HepG2 (cell line): ENCODE results near the gene DPT. TPM values are rescaled to one million over a fixed set of nuclear protein-coding genes. Genes with fewer than 3 reads are reported as not detected.

ENCODE experiments used
- ATAC-seq: fragments of 200-7000 bp; cut with Tn5 transposase; 3 replicates; pipeline ENCODE4 v1.9.1; 2020; ENCODE audit warnings: mild to moderate bottlenecking, moderate library complexity
- BruUV-seq: library from RNA; stranded (reverse); fragments of 400-500 nt; replicated peaks from 2 replicates; lab custom pipeline; 2021; lab: Mats Ljungman, UMichigan
- CTCF ChIA-PET: fragments of 300-600 bp; formaldehyde crosslinking; extraction: SDS; loops from one replicate; lab custom pipeline; 2021; ENCODE audit warnings: low total read pairs, inconsistent platforms, low intra/inter-chr PET ratio; lab: Yijun Ruan, JAX
- POLR2A ChIA-PET: fragments of 350-600 bp; sonication (Branson Sonifier 250); formaldehyde crosslinking; loops from one replicate; lab custom pipeline; 2020; ENCODE audit warnings: antibody characterized with exemption, inconsistent platforms; lab: Yijun Ruan, JAX
- DNase-seq: peaks from one replicate; pipeline ENCODE4 v3.0.0-alpha.2; 2015; ENCODE audit warnings: low spot score
- FAIRE-seq: peaks from 3 replicates; lab custom pipeline; 2011; peaks lifted over from hg19 to GRCh38; lab: Jason Lieb, UNC
- H2AFZ ChIP-seq: one replicate; pipeline ENCODE4 v1.6.1; 2011; ENCODE audit warnings: low read length, inconsistent platforms
- H3K27ac ChIP-seq: fragments of 300-600 bp; 3 replicates; pipeline ENCODE4 v1.8.0; 2011; ENCODE audit warnings: mixed run types, mild to moderate bottlenecking, mixed read lengths, low read length, inconsistent platforms; ENCODE audit not compliant: insufficient read depth; ENCODE audit errors: extremely low read length
- H3K27me3 ChIP-seq, 2 experiments: fragments of 200-600 bp in 1 of 2; 2 replicates in 1 of 2; 3 replicates in 1 of 2; pipeline versions ENCODE4 v1.6.0 to v1.8.0; 2011; ENCODE audit warnings: low read length in 2 of 2, mild to moderate bottlenecking in 2 of 2, moderate library complexity in 2 of 2, inconsistent platforms in 1 of 2; ENCODE audit not compliant: insufficient read depth in 2 of 2, control insufficient read depth in 1 of 2
- H3K36me3 ChIP-seq, 2 experiments: fragments of 200-600 bp in 1 of 2; replicated peaks in 1 of 2; 2 replicates in 1 of 2; 3 replicates in 1 of 2; pipeline versions ENCODE4 v1.5.1 to v1.8.0; 2011; ENCODE audit warnings: low read length in 2 of 2, inconsistent platforms in 1 of 2; ENCODE audit not compliant: insufficient read depth in 2 of 2, control insufficient read depth in 1 of 2
- H3K4me1 ChIP-seq: 2 replicates; pipeline ENCODE4 v1.5.1; 2012; ENCODE audit warnings: low read length, inconsistent platforms; ENCODE audit not compliant: insufficient read depth
- H3K4me2 ChIP-seq: 2 replicates; pipeline ENCODE4 v1.6.0; 2011; ENCODE audit warnings: low read depth, low read length, inconsistent platforms
- H3K4me3 ChIP-seq, 3 experiments: fragments of 200-600 bp in 1 of 3; sonication (generic), shearing (Covaris generic) in 1 of 3; replicated peaks in 1 of 3; 2 replicates each; pipeline ENCODE4 v1.5.1; 2011 to 2016; ENCODE audit warnings: low read length in 3 of 3, inconsistent platforms in 2 of 3, low read depth in 2 of 3, mild to moderate bottlenecking in 2 of 3, control low read depth in 1 of 3, mixed read lengths in 1 of 3; ENCODE audit not compliant: insufficient read depth in 1 of 3
- H3K79me2 ChIP-seq: one replicate; pipeline ENCODE4 v1.6.1; 2011; ENCODE audit warnings: low read length, inconsistent platforms; ENCODE audit not compliant: insufficient read depth
- H3K9ac ChIP-seq: 2 replicates; pipeline ENCODE4 v1.6.0; 2011; ENCODE audit warnings: mild to moderate bottlenecking, low read depth, low read length, inconsistent platforms; ENCODE audit not compliant: insufficient read depth
- H3K9me3 ChIP-seq: 2 replicates; pipeline ENCODE4 v1.5.1; 2012; ENCODE audit warnings: mild to moderate bottlenecking, low read length
- H4K20me1 ChIP-seq: 2 replicates; pipeline ENCODE4 v1.6.0; 2011; ENCODE audit warnings: inconsistent platforms, mild to moderate bottlenecking, low read length, moderate library complexity; ENCODE audit not compliant: insufficient read depth
- ADNP ChIP-seq: sonication (generic); formaldehyde crosslinking; IDR thresholded peaks from 2 replicates; pipeline ENCODE4 v1.4.0; 2020; ENCODE audit warnings: missing genetic modification reagents
- DBP ChIP-seq: sonication (generic); formaldehyde crosslinking; IDR thresholded peaks from 2 replicates; pipeline ENCODE4 v1.4.0; 2020; ENCODE audit warnings: missing genetic modification reagents; ENCODE audit errors: not compliant biosample characterization
- EHMT2 ChIP-seq: fragments of 200-600 bp; sonication (generic); IDR thresholded peaks from 2 replicates; pipeline ENCODE4 v1.7.0; 2017; ENCODE audit warnings: antibody characterized with exemption, low read depth, low read length, borderline replicate concordance
- ELF1 ChIP-seq: sonication (generic); formaldehyde crosslinking; IDR thresholded peaks from 2 replicates; pipeline ENCODE4 v1.4.0; 2020; ENCODE audit warnings: missing genetic modification reagents
- KIAA2018 ChIP-seq: sonication (generic); formaldehyde crosslinking; IDR thresholded peaks from 2 replicates; pipeline ENCODE4 v1.5.0; 2020; ENCODE audit warnings: mild to moderate bottlenecking, missing genetic modification reagents, borderline replicate concordance
- SNRNP70 ChIP-seq: fragments of 200-400 bp; formaldehyde crosslinking; IDR thresholded peaks from 2 replicates; pipeline ENCODE4 v1.6.1; 2017; ENCODE audit warnings: mild to moderate bottlenecking, low read depth, low read length, moderate library complexity
- SYNCRIP ChIP-seq: fragments of 200-400 bp; formaldehyde crosslinking; IDR thresholded peaks from 2 replicates; pipeline ENCODE4 v1.6.1; 2018; ENCODE audit warnings: mild to moderate bottlenecking, low read depth, low read length; ENCODE audit not compliant: insufficient read depth
- TCF7 ChIP-seq: sonication (generic); IDR thresholded peaks from 2 replicates; pipeline ENCODE4 v1.6.1; 2016; ENCODE audit warnings: antibody characterized with exemption, low read depth
- ZNF280D ChIP-seq: sonication (generic); formaldehyde crosslinking; IDR thresholded peaks from 2 replicates; pipeline ENCODE4 v1.5.1; 2020; ENCODE audit warnings: mild to moderate bottlenecking, missing genetic modification reagents
- ZNF343 ChIP-seq: sonication (generic); formaldehyde crosslinking; IDR thresholded peaks from 2 replicates; pipeline ENCODE4 v1.4.0; 2020; ENCODE audit warnings: mild to moderate bottlenecking, missing genetic modification reagents
- ZNF501 ChIP-seq: sonication (generic); formaldehyde crosslinking; IDR thresholded peaks from 2 replicates; pipeline ENCODE4 v1.5.1; 2020; ENCODE audit warnings: mild to moderate bottlenecking, moderate library complexity, missing genetic modification reagents
- ZNF562 ChIP-seq: sonication (generic); formaldehyde crosslinking; IDR thresholded peaks from 2 replicates; pipeline ENCODE4 v1.8.0; 2022; ENCODE audit warnings: missing genetic modification reagents, borderline replicate concordance
- WGBS: methylation state at CpG from one replicate; pipeline ENCODE4 v1.1.6; 2017; ENCODE audit warnings: low lambda C conversion rate; 5-methylcytosine and 5-hydroxymethylcytosine counted together
- in situ Hi-C: cut with HindIII; loops from 2 replicates; pipeline ENCODE4 v1.10.0; 2017; ENCODE audit warnings: low pct_unique_long_range_greater_than_20kb; ENCODE audit not compliant: extremely low pct_ligation_motif_present
- intact Hi-C: fragments of 100-400 bp; cut with micrococcal nuclease; formaldehyde crosslinking; loops from one replicate; pipeline ENCODE4 v1.10.0; 2022; ENCODE audit not compliant: unreplicated experiment
- polyA plus RNA-seq, 8 experiments: library from polyadenylated mRNA; depleted of rRNA in 3 of 8; stranded (reverse) in 7 of 8; unstranded in 1 of 8; fragments of >200 nt; fragmentation: Illumina TruSeq in 4 of 8; extraction: Trizol in 4 of 8; gene quantifications; 2 replicates each; pipeline versions ENCODE4 v1.2.1 to v1.2.3, GENCODE V29; 2011 to 2016; ENCODE audit warnings: low read depth in 4 of 8, missing spikeins in 1 of 8, mixed read lengths in 1 of 8; ENCODE audit not compliant: insufficient read depth in 1 of 8
- total RNA-seq, 5 experiments: library from RNA; depleted of rRNA; stranded (reverse); fragments of >200 nt; fragmentation: Illumina TruSeq; extraction: Trizol; gene quantifications; 2 replicates each; pipeline ENCODE4 v1.2.3, GENCODE V29; 2016; ENCODE audit warnings: low read depth in 1 of 5

The DPT gene
- total and polyA plus RNA-seq, 2 of the 13 experiments (the other 11 are each of a cell fraction or from before 2014, with no cell fraction given) = 0.04 TPM; not detected in 1

GRCh38 chr1:168725060-168725459 lies 3.9 kb downstream of the DPT start:
- intact Hi-C loops (no loop called here), in situ Hi-C loops (loop anchor here (10.0 kb wide), 1 partner anchor 60 kb away; no protein-coding TSS in a partner anchor)
- no peak for ATAC-seq
- ChIA-PET CTCF (no interaction called here), POLR2A (no interaction called here)
- FAIRE-seq = no peak
- peaks cover 14% of the 10 kb centered on the region for H3K4me1 ChIP-seq
- peaks cover 0 to 27% of the 10 kb centered on the region in 2 experiments; a peak in 3 of 5 replicates for H3K27me3 ChIP-seq
- no peaks in the 10 kb centered on the region for H4K20me1 ChIP-seq
- 51% methylated on average over 2 of the region's 2 CpGs for WGBS
- DNase-seq = no peak
- H3K4me2 ChIP-seq = no peak overlapping the region
- H2AFZ ChIP-seq = no peak overlapping the region
- BruUV-seq = no TSS peak
- H3K4me3 ChIP-seq = no peak overlapping the region
- no peaks in the 10 kb centered on the region for H3K9me3 ChIP-seq
- no peak overlapping the region for H3K9ac ChIP-seq
- no peaks in the 10 kb centered on the region for H3K36me3 ChIP-seq
- no peaks in the 10 kb centered on the region for H3K79me2 ChIP-seq
- no peak overlapping the region for H3K27ac ChIP-seq
- TF ChIP-seq ELF1 (CRISPR knock-in tag) (no peak), EHMT2 (no peak), ADNP (CRISPR knock-in tag) (no peak), TCF7 (no peak), SNRNP70 (no peak), ZNF501 (CRISPR knock-in tag) (no peak), ZNF343 (CRISPR knock-in tag) (no peak), ZNF562 (CRISPR knock-in tag) (no peak), ZNF280D (CRISPR knock-in tag) (no peak), SYNCRIP (no peak), KIAA2018 (no peak), DBP (CRISPR knock-in tag) (no peak)
